IPS-18c (cell line): ENCODE results near the gene LIPH.

Source experiments
- H3K4me3 ChIP-seq: 2 replicates; pipeline ENCODE4 v1.7.0; 2013; ENCODE audit warnings: low read depth, mild to moderate bottlenecking, low read length, moderate library complexity; ENCODE audit not compliant: insufficient read depth
- H3K9me3 ChIP-seq: one replicate; pipeline ENCODE4 v1.6.1; 2013; ENCODE audit warnings: mild to moderate bottlenecking, low read length, moderate library complexity; ENCODE audit not compliant: control insufficient read depth, insufficient read depth

LIPH gene

GRCh38 chr3:185555860-185556347, 3.5 kb upstream of the LIPH start:
- no peaks in the 10 kb centered on the region for H3K9me3 ChIP-seq
- H3K4me3 ChIP-seq, result no peak overlapping the region

- Histone ChIP-seq H3K9me3 (no peaks in the 10 kb centered on the region), H3K4me3 (no peak overlapping the region)
Measured at GRCh38 chr3:185555101-185555501, 2.7 kb upstream of the LIPH start.

- Histone ChIP-seq H3K4me3 (no peak overlapping the region), H3K9me3 (no peaks in the 10 kb centered on the region)
Measured at GRCh38 chr3:185549651-185550111, 2.7 kb downstream of the LIPH start.

- H3K4me3 ChIP-seq, result no peak overlapping the region
- H3K9me3 ChIP-seq, result no peaks in the 10 kb centered on the region
Measured at GRCh38 chr3:185549122-185549521, 3.3 kb downstream of the LIPH start.

DNA sequence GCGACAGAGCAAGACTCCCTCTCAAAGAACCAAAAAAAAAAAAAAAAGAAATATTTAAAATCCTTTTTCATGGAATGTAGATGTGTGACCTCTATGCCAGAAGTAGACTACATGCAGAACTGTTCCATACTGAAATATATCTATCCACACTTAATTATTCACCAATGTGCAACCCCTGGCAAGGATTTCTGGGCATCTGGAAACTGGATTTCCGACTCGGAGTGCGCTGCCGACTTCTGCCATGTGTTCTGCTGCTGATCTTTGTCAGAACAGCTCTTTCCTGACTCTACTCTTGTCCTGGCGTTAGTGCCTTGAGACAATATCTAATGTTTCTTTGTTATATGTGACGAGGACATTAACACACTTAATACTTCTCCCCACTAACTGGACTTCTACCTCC, 11.7 kb downstream of the LIPH start:
- H3K4me3 ChIP-seq, result no peak overlapping the region; the same call in 1 of the 2 replicates
- H3K9me3 ChIP-seq, result no peaks in the 10 kb centered on the region

GRCh38 chr3:185539934-185540333, 12.5 kb downstream of the LIPH start:
- Histone ChIP-seq H3K9me3 (no peaks in the 10 kb centered on the region), H3K4me3 (no peak overlapping the region)

- Histone ChIP-seq H3K4me3 (no peak overlapping the region), H3K9me3 (no peaks in the 10 kb centered on the region)
Measured at GRCh38 chr3:185537369-185537970, 14.9 kb downstream of the LIPH start.

- Histone ChIP-seq H3K9me3 (no peaks in the 10 kb centered on the region), H3K4me3 (no peak overlapping the region)
Measured at GRCh38 chr3:185534511-185534910, 17.9 kb downstream of the LIPH start.

DNA sequence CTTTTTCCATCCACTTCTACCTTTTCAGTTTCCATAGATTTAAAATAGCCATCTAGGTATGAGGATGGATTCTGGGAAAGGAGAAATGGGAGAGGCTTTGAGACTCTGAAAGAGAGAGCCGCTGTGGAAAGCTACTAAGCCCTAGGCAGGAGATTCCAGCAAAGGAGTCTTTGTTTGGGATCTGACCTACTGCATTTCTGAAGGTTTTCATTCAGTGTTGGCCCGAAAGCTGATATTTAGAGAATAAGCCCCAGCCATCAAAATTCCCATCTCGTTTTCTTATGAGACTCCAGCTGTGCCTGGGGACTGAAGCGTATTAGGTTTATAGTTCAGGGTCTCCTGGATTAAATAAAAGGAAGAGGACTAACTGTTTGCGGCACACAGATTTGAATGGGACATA, 19.5 kb downstream of the LIPH start:
- Histone ChIP-seq H3K9me3 (no peaks in the 10 kb centered on the region), H3K4me3 (no peak overlapping the region)

DNA sequence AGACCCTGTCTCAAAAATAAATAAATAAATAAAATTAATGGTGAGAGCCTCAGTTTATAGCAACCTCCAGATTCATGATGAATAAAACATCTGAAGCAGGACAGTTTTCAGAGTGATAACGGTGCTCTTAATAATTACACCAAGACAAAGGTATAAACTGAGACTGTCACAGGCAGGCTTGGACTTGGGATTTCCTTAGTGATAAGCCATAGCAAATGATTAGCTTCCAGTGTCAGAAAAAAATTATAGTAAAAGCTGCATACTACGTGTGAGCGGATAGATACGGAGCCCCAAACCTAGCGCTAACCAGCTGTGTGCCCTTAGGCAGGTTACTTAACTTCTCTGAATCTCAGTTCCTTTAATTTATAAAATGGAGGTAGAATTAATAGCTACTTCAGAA, 21.5 kb downstream of the LIPH start:
- Histone ChIP-seq H3K4me3 (no peak overlapping the region), H3K9me3 (no peaks in the 10 kb centered on the region)

DNA sequence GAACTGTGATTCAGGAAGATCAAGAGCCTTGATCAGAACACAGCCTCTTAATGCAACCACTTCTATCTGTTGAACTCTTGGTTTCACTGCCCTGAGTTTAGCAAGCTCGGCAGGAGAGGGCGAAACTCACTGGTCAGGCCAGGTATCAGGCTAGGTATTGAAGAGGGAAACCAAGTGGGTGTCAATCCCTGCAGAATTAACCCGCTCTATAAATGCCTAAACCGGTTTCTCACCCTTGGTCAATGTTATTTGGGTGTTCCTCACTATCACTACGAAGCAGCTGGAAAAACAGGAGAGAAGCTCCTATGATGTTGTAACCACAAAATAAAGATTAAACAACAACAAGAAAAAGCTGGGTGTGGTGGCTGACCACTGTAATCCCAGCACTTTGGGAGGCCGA, 23.9 kb downstream of the LIPH start:
- Histone ChIP-seq H3K9me3 (no peaks in the 10 kb centered on the region), H3K4me3 (no peak overlapping the region)

DNA sequence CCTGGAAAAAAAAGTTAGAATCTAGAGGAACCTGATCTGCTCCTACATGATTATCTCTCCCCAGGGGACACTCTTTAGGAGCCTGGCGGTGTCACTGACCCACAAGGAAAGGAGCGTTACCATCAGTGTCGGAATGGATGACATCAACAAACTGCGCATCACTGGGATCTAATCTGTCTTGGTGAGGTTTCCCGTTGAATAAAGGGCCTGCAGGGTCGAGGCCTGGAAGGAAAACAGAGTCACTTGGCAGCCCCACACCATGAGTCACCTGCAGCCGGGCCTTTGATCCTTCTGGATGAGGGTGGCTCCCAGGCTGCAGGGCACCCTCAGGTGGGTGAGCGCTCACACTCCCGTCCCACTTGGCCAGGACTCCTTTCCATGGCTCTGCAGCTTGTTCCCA, 25.0 kb downstream of the LIPH start:
- Histone ChIP-seq H3K9me3 (no peaks in the 10 kb centered on the region), H3K4me3 (no peak overlapping the region)

- Histone ChIP-seq H3K4me3 (no peak overlapping the region), H3K9me3 (no peaks in the 10 kb centered on the region)
Measured at GRCh38 chr3:185526349-185526951, 25.9 kb downstream of the LIPH start.

- Histone ChIP-seq H3K4me3 (no peak overlapping the region), H3K9me3 (no peaks in the 10 kb centered on the region)
Measured at GRCh38 chr3:185521349-185522138, 30.8 kb downstream of the LIPH start.

DNA sequence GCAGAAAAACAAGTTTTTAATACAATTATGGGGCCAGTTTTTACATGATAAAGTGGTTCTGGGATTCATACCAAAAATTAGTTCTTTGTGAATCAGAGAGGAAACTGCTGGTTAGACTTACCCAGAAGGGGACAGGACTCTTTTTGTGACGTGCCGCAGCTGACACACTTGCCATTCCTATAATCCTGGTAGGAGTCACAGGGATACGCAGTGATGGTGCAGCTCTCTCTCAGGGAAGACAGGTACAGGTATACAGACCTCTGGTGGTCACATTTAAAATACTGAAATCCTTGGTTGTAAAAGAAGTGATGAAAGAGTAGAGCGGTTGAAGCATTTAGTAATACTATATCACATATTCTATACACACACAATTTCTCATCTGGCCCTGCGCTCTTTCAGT, 33.4 kb downstream of the LIPH start:
- no peak overlapping the region for H3K4me3 ChIP-seq
- no peaks in the 10 kb centered on the region for H3K9me3 ChIP-seq

DNA sequence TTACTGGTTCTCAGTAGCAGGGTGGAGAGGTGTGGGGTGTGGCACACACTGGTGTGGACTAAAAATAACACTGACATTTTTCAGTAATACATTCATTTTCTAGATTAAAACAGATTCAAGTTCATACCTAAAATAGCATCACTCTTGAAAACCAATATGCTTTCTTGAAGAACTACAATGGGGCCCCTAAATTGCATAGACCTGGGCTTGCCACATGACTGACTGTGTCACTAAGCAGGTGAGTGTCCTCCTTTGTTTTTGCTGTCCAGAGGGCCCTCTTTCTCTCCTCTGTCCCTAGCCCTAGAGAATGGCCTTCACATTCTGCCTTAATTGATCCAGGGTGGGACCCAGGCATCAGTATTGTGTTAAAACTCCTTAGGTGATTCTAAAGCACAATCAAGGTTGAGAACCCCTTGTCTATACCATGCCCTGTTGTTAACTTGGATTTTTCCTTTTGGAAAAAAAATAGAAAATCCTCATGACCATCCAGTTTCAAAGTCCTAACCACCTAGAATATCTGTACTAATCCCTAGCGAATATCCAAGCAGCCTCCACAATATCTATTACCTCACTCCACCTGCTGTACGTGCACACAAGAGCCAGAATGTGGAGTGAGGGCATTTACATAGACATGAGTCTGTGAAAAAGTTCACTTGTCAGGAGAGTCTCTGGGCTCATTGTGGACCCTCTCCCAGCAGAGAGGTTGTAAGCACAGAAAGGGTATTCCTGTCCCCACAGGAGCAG, 34.8 kb downstream of the LIPH start:
- Histone ChIP-seq H3K4me3 (no peak overlapping the region), H3K9me3 (no peaks in the 10 kb centered on the region)

- Histone ChIP-seq H3K9me3 (no peaks in the 10 kb centered on the region), H3K4me3 (no peak overlapping the region)
Measured at GRCh38 chr3:185511711-185512110, 40.7 kb downstream of the LIPH start.
